Thyroid gland (tissue), 4 donors: ENCODE measurements around the gene ERVFRD-1.

Experiments
- POLR2A ChIP-seq, 2 donors: fragments of 450-650 bp; IDR thresholded peaks; one replicate each; pipeline ENCODE4 v1.6.1; 2017; ENCODE audit warnings: antibody characterized with exemption in 2 of 2, mild to moderate bottlenecking in 2 of 2, moderate library complexity in 1 of 2
- TF ChIP-seq, protein P1 (sequence below), 6 experiments: fragments of 200-600 bp in 3 of 6; fragments of 450-650 bp in 3 of 6; sonication (generic) in 3 of 6; IDR thresholded peaks; one replicate each; pipeline ENCODE4 v1.5.1; 2016 to 2019; ENCODE audit warnings: antibody characterized with exemption in 6 of 6, mild to moderate bottlenecking in 2 of 6, inconsistent platforms in 1 of 6, moderate library complexity in 1 of 6

DNA sequence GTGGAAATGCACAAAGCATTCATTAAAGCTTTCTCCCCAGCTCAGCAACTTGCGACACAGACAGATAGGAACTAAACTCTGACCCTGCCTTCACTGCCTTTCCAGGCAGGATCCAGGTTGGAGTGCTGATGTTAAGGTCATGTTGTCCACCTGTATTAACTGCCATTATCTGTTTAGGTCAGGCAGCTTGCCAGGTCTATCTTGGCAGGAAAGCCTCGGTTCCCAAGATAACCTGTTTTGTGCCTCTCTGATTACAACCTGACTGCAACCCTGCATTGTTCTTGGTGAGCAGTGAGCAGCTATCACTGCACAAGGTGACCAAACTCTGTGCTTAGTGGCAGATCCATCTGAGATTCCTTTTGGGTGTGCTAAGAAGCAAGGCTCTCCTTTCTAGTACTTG, 44.2 kb downstream of the ERVFRD-1 start:
- TF ChIP-seq, protein P1, sequence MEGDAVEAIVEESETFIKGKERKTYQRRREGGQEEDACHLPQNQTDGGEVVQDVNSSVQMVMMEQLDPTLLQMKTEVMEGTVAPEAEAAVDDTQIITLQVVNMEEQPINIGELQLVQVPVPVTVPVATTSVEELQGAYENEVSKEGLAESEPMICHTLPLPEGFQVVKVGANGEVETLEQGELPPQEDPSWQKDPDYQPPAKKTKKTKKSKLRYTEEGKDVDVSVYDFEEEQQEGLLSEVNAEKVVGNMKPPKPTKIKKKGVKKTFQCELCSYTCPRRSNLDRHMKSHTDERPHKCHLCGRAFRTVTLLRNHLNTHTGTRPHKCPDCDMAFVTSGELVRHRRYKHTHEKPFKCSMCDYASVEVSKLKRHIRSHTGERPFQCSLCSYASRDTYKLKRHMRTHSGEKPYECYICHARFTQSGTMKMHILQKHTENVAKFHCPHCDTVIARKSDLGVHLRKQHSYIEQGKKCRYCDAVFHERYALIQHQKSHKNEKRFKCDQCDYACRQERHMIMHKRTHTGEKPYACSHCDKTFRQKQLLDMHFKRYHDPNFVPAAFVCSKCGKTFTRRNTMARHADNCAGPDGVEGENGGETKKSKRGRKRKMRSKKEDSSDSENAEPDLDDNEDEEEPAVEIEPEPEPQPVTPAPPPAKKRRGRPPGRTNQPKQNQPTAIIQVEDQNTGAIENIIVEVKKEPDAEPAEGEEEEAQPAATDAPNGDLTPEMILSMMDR (IDR thresholded peaks at IDR 0.05): no peak
- TF ChIP-seq POLR2A (IDR thresholded peaks at IDR 0.05): no peak
